COR-L47 (cell line): Measurements from ENCODE around the gene BCL10.

Source experiments
- DNase-seq: peaks from one replicate; lab custom pipeline; 2025; lab: John Stamatoyannopoulos, UW

BCL10 gene

GRCh38 chr1:85220756-85221201 is 55.7 kb downstream of the BCL10 start:
- DNase-seq: no peak

DNA sequence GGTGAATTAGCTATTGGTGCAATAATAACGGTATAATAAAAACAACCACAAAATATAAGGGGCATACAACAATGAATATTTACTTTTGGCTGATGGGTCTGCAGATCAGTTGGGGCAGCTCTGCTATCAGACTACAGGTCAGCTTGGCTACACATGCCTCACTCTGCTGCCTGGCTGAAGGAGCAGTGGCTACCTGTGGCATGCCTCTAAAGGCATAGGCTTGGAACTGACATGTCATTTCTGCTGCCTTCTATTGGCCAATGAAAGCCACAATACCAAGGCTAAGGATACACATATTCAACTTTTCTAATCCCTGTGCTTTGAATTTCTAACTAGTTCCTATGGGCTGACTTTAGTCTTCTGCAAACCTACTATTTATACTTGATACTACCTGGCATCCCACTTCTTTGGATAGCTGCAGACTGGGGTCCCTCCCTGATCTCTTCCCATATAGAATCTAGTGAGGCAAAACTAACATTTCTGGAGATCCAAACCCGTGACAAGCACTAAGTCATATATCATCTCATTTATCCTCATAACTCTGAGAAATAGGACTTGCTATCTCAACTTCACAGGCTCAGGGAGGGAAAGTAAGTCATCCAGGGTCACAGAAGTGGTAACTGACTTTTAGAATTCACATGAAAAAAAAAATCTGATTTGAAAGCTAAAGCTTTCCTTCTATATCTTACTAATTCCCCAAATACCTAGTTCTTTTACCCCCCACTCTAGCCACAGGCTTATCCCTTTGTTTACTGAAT is 56.4 kb downstream of the BCL10 start:
- no peak for DNase-seq

DNA sequence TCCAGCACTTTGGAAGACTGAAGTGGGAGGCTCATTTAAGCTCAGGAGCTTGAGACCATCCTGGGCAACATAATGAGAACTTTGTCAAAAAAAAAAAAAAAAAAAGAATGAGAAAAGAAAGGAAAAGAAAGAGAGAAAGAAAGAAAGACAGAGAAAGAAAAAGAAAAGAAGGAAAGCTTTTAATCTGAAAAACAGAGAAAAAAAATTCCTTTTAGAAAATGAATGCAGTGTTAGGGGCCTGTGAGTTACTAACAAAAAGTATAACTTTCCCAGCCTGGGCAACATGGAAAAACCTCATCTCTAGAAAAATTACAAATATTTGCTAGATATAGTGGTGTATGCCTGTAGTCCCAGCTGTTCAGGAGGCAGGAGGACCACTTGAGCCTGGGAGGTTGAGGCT is 59.7 kb downstream of the BCL10 start:
- DNase-seq: no peak
